ENCODE results near the gene E2F4. TPM values are rescaled to one million over a fixed set of nuclear protein-coding genes. Genes with fewer than 3 reads are reported as not detected.
A peak's percentile ranks its signal among the peaks of the same experiment; 100 is the strongest.

E2F4 gene
- polyA plus RNA-seq, 1 donor: 67.6 TPM

DNA sequence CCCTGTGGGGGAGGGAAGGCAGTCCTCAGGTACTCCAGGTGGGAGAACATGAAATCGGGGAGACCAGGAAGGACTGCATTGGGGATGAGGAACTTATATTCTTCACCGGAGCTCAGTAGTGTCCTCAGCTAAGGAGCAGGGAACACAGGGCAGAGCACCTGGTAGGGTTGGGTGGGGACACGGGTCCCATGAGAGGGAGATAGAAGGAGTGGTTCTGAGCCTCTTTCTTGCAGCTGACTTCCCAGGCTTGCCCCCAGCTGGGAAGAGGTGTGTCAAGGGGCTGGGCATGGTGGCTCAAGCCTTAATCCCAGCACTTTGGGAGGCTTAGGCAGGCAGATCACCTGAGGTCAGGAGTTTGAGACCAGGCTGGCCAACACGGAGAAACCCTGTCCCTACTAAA lies 53.2 kb downstream of the E2F4 start:
- no peak for DNase-seq
- no CpG with 5 or more reads among the region's 4 CpGs for WGBS (ENCODE audit: insufficient coverage, low lambda C conversion rate)
- no peak overlapping the region for H3K27ac ChIP-seq (ENCODE audit: low read length)
- peaks cover 23% of the 10 kb centered on the region for H3K27me3 ChIP-seq (ENCODE audit: control insufficient read depth, insufficient read depth, low read length)
- peaks cover 43% of the 10 kb centered on the region for H3K4me1 ChIP-seq (ENCODE audit: control insufficient read depth, insufficient read depth, low read length)
- no peaks in the 10 kb centered on the region for H3K36me3 ChIP-seq (ENCODE audit: control insufficient read depth, insufficient read depth, low read length)
- no peaks in the 10 kb centered on the region for H3K9me3 ChIP-seq (ENCODE audit: control insufficient read depth, low read depth, low read length)
- H3K4me3 ChIP-seq (ENCODE audit: low read length): no peak overlapping the region

DNA sequence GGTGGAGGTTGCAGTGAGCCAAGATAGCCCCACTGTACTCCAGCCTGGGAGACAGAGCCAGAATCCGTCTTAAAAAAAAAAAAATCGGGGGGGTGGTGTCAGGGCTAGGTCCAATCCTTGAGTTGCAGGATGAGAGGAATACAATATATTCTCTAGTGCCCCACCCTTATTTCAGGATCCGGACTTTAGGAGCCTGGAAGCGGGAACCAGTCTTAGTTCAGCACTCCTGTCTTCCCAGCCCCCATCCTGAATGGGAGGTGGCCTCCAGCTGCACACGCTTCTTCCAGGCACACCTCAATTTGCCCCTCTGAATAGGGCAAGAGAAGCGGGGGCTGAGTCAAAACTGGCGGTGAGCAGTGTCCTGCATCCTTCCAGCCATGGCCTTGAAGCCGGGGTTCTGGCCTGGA lies 53.7 kb downstream of the E2F4 start:
- Histone ChIP-seq H3K4me3 (ENCODE audit: low read length) (peak overlapping the region; percentile 81), H3K4me1 (ENCODE audit: control insufficient read depth, insufficient read depth, low read length) (peaks cover 40% of the 10 kb centered on the region), H3K36me3 (ENCODE audit: control insufficient read depth, insufficient read depth, low read length) (no peaks in the 10 kb centered on the region), H3K27me3 (ENCODE audit: control insufficient read depth, insufficient read depth, low read length) (peaks cover 28% of the 10 kb centered on the region), H3K9me3 (ENCODE audit: control insufficient read depth, low read depth, low read length) (no peaks in the 10 kb centered on the region), H3K27ac (ENCODE audit: low read length) (no peak overlapping the region)
- DNase-seq: no peak
- WGBS (ENCODE audit: insufficient coverage, low lambda C conversion rate): no CpG with 5 or more reads among the region's 8 CpGs

DNA sequence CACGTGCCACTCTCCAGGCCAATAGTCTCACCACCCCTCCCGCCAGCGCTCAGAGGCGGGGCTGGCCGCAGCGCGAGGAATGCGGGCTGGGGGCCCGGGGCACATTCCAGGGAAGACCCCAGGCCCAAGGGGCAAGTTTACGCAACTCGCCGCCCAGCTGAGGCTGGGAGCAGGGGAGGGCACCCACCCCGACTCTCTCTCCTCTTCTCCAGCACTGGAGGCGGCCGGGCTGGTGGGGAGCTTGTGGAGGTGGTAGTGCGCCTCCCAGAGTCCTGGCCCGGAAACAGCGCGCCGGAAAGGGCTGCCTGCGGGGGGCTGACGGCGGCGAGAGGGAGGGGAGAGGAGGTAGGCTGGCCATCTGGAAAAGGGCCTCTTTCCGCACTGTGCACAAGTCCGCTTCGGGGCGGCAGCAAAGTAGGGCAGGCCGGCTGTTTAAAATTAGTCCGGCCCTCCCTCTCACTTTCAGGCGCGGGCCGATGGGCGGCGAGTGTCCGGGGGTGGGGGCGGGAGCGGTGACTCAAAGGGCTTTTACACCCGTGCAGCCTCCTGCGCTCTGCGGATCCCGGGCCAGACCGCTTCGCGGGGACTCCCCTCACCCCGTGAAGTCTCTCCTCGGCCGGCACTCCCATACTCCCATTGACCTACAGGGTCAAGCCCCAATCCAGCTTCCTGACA lies 54.3 kb downstream of the E2F4 start:
- H3K27me3 ChIP-seq (ENCODE audit: control insufficient read depth, insufficient read depth, low read length): peaks cover 32% of the 10 kb centered on the region
- H3K27ac ChIP-seq (ENCODE audit: low read length): peak overlapping the region; percentile 79
- peak overlapping the region; percentile 81 for H3K4me3 ChIP-seq (ENCODE audit: low read length)
- peaks cover 34% of the 10 kb centered on the region for H3K4me1 ChIP-seq (ENCODE audit: control insufficient read depth, insufficient read depth, low read length)
- no peaks in the 10 kb centered on the region for H3K9me3 ChIP-seq (ENCODE audit: control insufficient read depth, low read depth, low read length)
- no CpG with 5 or more reads among the region's 48 CpGs for WGBS (ENCODE audit: insufficient coverage, low lambda C conversion rate)
- peak; percentile 51 to 79 for DNase-seq
- no peaks in the 10 kb centered on the region for H3K36me3 ChIP-seq (ENCODE audit: control insufficient read depth, insufficient read depth, low read length)

DNA sequence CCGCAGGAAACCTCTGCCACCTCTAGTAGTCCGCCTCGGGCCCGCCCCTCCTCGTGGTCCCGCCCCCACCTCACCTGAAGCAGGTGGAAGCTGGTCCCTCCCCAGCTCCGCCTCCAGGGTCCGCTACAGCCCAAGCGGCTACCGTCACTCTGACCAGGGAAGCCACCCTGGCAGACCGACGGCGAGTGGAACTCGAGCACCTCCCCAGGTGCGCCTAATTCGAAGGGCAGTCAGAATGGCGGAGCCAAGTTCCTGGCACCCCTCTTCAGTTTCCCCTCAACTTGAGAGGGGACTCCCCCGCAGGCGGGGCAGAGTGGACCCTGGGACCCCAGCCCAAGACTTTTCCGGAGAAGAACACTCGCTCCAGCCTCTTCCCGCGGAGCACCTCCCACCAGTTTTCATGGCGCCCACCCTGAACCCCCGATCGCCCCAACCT lies 54.8 kb downstream of the E2F4 start:
- Histone ChIP-seq H3K36me3 (ENCODE audit: control insufficient read depth, insufficient read depth, low read length) (no peaks in the 10 kb centered on the region), H3K4me3 (ENCODE audit: low read length) (peak overlapping the region; percentile 81), H3K27ac (ENCODE audit: low read length) (peak overlapping the region; percentile 79), H3K27me3 (ENCODE audit: control insufficient read depth, insufficient read depth, low read length) (peaks cover 34% of the 10 kb centered on the region), H3K4me1 (ENCODE audit: control insufficient read depth, insufficient read depth, low read length) (peaks cover 29% of the 10 kb centered on the region), H3K9me3 (ENCODE audit: control insufficient read depth, low read depth, low read length) (no peaks in the 10 kb centered on the region)
- DNase-seq: peak in 1 of 2 donors; percentile 61
- no CpG with 5 or more reads among the region's 26 CpGs for WGBS (ENCODE audit: insufficient coverage, low lambda C conversion rate)

DNA sequence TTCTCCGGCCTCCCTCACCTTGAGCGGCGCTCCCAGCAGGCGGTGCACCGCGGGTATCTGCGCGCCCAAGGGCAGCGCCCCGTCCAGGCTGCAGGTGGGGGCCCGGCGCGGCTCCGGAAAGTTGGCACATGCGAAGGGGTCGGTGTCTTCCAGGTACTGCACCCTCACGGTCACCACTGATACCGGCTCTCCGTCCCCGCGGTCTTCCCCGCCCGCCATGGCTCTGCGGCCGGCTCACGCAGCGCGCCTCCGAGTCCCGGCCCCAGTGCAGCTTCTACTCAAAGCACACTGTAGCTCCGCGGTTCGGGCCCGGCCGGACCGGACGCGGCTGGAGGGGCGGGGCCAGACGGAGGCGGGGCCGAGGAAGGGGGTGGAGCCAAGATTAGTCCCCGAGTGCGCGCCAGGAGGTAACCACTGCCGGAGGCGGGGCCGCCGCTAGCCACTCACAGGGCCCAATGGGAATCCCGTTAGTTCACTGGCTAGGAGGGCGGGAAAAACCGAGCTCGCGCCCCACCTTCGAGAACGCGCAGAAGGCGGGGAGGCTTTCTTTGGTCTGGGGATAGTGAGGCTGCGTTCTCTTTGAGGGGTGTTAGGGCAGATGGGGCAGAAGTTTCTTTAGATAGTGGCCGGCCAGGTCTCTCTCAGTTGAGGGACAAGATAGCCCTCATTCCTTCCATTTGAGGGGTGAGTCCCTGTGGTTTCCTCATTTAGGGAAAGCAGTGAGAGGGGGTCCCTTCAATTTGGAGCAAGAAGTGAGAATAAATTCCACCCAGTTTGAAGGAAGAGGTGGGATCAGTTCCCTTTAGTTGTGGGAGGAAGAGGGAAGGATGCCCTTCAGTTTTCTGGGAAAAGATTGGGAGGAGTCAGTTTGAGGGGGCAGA lies 55.5 kb downstream of the E2F4 start, which contains the start of gene FHOD1:
Gene FHOD1, minus strand, starts transcription at position 290 of the 881 bp plus-strand sequence. Its CDS starts 71 bp downstream, at position 219.
- Histone ChIP-seq H3K9me3 (ENCODE audit: control insufficient read depth, low read depth, low read length) (no peaks in the 10 kb centered on the region), H3K36me3 (ENCODE audit: control insufficient read depth, insufficient read depth, low read length) (no peaks in the 10 kb centered on the region), H3K27me3 (ENCODE audit: control insufficient read depth, insufficient read depth, low read length) (peaks cover 35% of the 10 kb centered on the region), H3K4me3 (ENCODE audit: low read length) (peak within 1 kb of the TSS; percentile 81), H3K27ac (ENCODE audit: low read length) (peak within 1 kb of the TSS; percentile 79), H3K4me1 (ENCODE audit: control insufficient read depth, insufficient read depth, low read length) (peaks cover 23% of the 10 kb centered on the region)
- peak; percentile 90 to 93 for DNase-seq
- WGBS (ENCODE audit: insufficient coverage, low lambda C conversion rate): no CpG with 5 or more reads among the region's 60 CpGs

DNA sequence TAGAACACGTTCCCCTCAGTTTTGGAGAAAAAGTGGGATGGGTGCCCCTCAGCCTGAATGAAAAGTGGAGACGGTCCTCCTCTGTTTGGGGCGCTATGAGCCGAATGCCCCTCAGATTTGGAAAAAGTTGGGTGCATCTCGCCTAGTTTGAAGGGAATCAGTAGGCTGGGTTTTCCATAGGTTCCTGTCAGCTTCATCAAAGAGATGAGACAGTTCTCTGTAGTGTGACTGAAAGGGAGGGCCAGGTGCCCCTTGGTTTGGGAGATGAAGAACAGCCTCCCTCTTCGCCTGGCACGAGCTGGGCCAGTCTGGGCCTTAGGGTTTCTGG lies 56.1 kb downstream of the E2F4 start:
- Histone ChIP-seq H3K36me3 (ENCODE audit: control insufficient read depth, insufficient read depth, low read length) (no peaks in the 10 kb centered on the region), H3K27me3 (ENCODE audit: control insufficient read depth, insufficient read depth, low read length) (peaks cover 35% of the 10 kb centered on the region), H3K4me1 (ENCODE audit: control insufficient read depth, insufficient read depth, low read length) (peaks cover 23% of the 10 kb centered on the region), H3K27ac (ENCODE audit: low read length) (no peak overlapping the region), H3K9me3 (ENCODE audit: control insufficient read depth, low read depth, low read length) (no peaks in the 10 kb centered on the region), H3K4me3 (ENCODE audit: low read length) (peak overlapping the region; percentile 81)
- no peak for DNase-seq
- no CpG with 5 or more reads among the region's 7 CpGs for WGBS (ENCODE audit: insufficient coverage, low lambda C conversion rate)

Other genes starting within 250 kb of the E2F4 start
- gene CES3, start 230.9 kb upstream of the E2F4 start, polyA plus RNA-seq: 16.0 TPM
- gene CES4A, start 203.6 kb upstream of the E2F4 start, polyA plus RNA-seq: 23.5 TPM
- 25.1 TPM for gene CBFB, start 163.0 kb upstream of the E2F4 start, polyA plus RNA-seq
- gene PHAF1, start 82.2 kb upstream of the E2F4 start, polyA plus RNA-seq: 14.3 TPM
- 5.5 TPM for gene B3GNT9, start 41.2 kb upstream of the E2F4 start, polyA plus RNA-seq
- 13.2 TPM for gene TRADD, start 32.2 kb upstream of the E2F4 start, polyA plus RNA-seq
- 5.0 TPM for gene FBXL8, start 32.2 kb upstream of the E2F4 start, polyA plus RNA-seq
- 8.2 TPM for gene HSF4, start 27.4 kb upstream of the E2F4 start, polyA plus RNA-seq
- 5.8 TPM for gene NOL3, start 21.6 kb upstream of the E2F4 start, polyA plus RNA-seq
- 29.2 TPM for gene MATCAP1, start 8.2 kb upstream of the E2F4 start, polyA plus RNA-seq
- 2.1 TPM for gene EXOC3L1, start 2.0 kb upstream of the E2F4 start, polyA plus RNA-seq
- gene ELMO3, start 7.0 kb downstream of the E2F4 start, polyA plus RNA-seq: 34.0 TPM
- 52.8 TPM for gene TMEM208, start 35.0 kb downstream of the E2F4 start, polyA plus RNA-seq
- 13.8 TPM for gene FHOD1, start 55.3 kb downstream of the E2F4 start, polyA plus RNA-seq
- 0.96 TPM for gene SLC9A5, start 56.8 kb downstream of the E2F4 start, polyA plus RNA-seq
- 9.2 TPM for gene PLEKHG4, start 87.4 kb downstream of the E2F4 start, polyA plus RNA-seq
- gene KCTD19, start 134.6 kb downstream of the E2F4 start, polyA plus RNA-seq: 0.40 TPM
- 2.5 TPM for gene LRRC36, start 134.7 kb downstream of the E2F4 start, polyA plus RNA-seq
- gene TPPP3, start 201.3 kb downstream of the E2F4 start, polyA plus RNA-seq: 57.2 TPM
- gene ZDHHC1, start 224.3 kb downstream of the E2F4 start, polyA plus RNA-seq: 6.9 TPM
- gene HSD11B2, start 239.0 kb downstream of the E2F4 start, polyA plus RNA-seq: 5.8 TPM

All from large intestine (tissue), 3 donors.